GM12878 (cell line): ENCODE results near the gene GPR63. TPM values are rescaled to one million over a fixed set of nuclear protein-coding genes. Genes with fewer than 3 reads are reported as not detected.

Experiments used
- ATAC-seq: fragments of 200-7000 bp; cut with Tn5 transposase; 3 replicates; pipeline ENCODE4 v1.9.1; 2020; ENCODE audit warnings: mild to moderate bottlenecking, moderate library complexity
- BruUV-seq: library from RNA; stranded (reverse); fragments of 400-500 nt; replicated peaks from 2 replicates; lab custom pipeline; 2021; lab: Mats Ljungman, UMichigan
- CTCF ChIA-PET: fragments of 300-600 bp; sonication (Branson Sonifier 250); formaldehyde crosslinking; extraction: SDS; loops from one replicate; lab custom pipeline; 2021; ENCODE audit warnings: inconsistent platforms; lab: Yijun Ruan, JAX
- POLR2A ChIA-PET: fragments of 350-600 bp; formaldehyde crosslinking; extraction: SDS; loops from one replicate; lab custom pipeline; 2021; ENCODE audit warnings: inconsistent platforms; lab: Charles Lee
- RAD21 ChIA-PET: fragments of 300-600 bp; sonication (Branson Sonifier 250); formaldehyde crosslinking; loops from one replicate; lab custom pipeline; 2023; ENCODE audit warnings: antibody characterized with exemption; ENCODE audit not compliant: unreplicated experiment; lab: Charles Lee
- SMC1A ChIA-PET: fragments of 300-600 bp; sonication (Branson Sonifier 250); formaldehyde crosslinking; loops from one replicate; lab custom pipeline; 2023; ENCODE audit not compliant: unreplicated experiment, uncharacterized antibody; lab: Charles Lee
- DNase-seq: peaks from one replicate; pipeline ENCODE4 v3.0.0-alpha.2; 2011; ENCODE audit warnings: low read depth, low spot score
- FAIRE-seq: peaks from 3 replicates; lab custom pipeline; 2011; peaks lifted over from hg19 to GRCh38; lab: Jason Lieb, UNC
- H2AFZ ChIP-seq: 2 replicates; pipeline ENCODE4 v1.6.0; 2011; ENCODE audit warnings: low read depth, low read length, control low read depth; ENCODE audit not compliant: control insufficient read depth
- H3K27ac ChIP-seq: 2 replicates; pipeline ENCODE4 v1.5.1; 2011; ENCODE audit warnings: control low read depth; ENCODE audit not compliant: control insufficient read depth, insufficient read depth
- H3K27me3 ChIP-seq, 2 experiments: replicated peaks in 1 of 2; 2 replicates each; pipeline versions ENCODE4 v1.6.0 to v1.6.1; 2011; ENCODE audit warnings: low read length in 1 of 2; ENCODE audit not compliant: control insufficient read depth in 2 of 2, insufficient read depth in 2 of 2
- H3K36me3 ChIP-seq, 2 experiments: 2 replicates each; pipeline ENCODE4 v1.5.1; 2011; ENCODE audit warnings: low read length in 1 of 2; ENCODE audit not compliant: control insufficient read depth in 2 of 2, insufficient read depth in 2 of 2
- H3K4me1 ChIP-seq: 2 replicates; pipeline ENCODE4 v1.6.1; 2011; ENCODE audit warnings: mild to moderate bottlenecking, low read length, moderate library complexity, mixed read lengths; ENCODE audit not compliant: control insufficient read depth, insufficient read depth
- H3K4me2 ChIP-seq: 2 replicates; pipeline ENCODE4 v1.6.0; 2011; ENCODE audit warnings: control low read depth; ENCODE audit not compliant: control insufficient read depth, insufficient read depth
- H3K4me3 ChIP-seq: fragments of 200-600 bp; sonication (generic); 2 replicates; pipeline ENCODE4 v1.5.1; 2016
- H3K79me2 ChIP-seq: 2 replicates; pipeline ENCODE4 v1.6.0; 2011; ENCODE audit warnings: low read length; ENCODE audit not compliant: control insufficient read depth, insufficient read depth
- H3K9ac ChIP-seq: 2 replicates; pipeline ENCODE4 v1.8.0; 2011; ENCODE audit warnings: low read length, control low read depth, mixed read lengths; ENCODE audit not compliant: control insufficient read depth, insufficient read depth
- H3K9me3 ChIP-seq: replicated peaks from 3 replicates; pipeline ENCODE4 v1.5.1; 2011; ENCODE audit warnings: mild to moderate bottlenecking, low read length; ENCODE audit not compliant: control insufficient read depth, insufficient read depth
- H4K20me1 ChIP-seq: 2 replicates; pipeline ENCODE4 v1.6.0; 2011; ENCODE audit not compliant: control insufficient read depth, insufficient read depth
- CBFB ChIP-seq: IDR thresholded peaks from 2 replicates; pipeline ENCODE4 v1.6.1; 2016; ENCODE audit warnings: antibody characterized with exemption, low read depth
- FOXM1 ChIP-seq: IDR thresholded peaks from 2 replicates; pipeline ENCODE4 v1.6.1; 2012; ENCODE audit warnings: low read depth, mild to moderate bottlenecking, inconsistent platforms, low read length, moderate library complexity
- IKZF2 ChIP-seq, 2 experiments: fragments of 450-650 bp; IDR thresholded peaks; 2 replicates each; pipeline ENCODE4 v1.6.1; 2017; ENCODE audit warnings: mild to moderate bottlenecking in 2 of 2, moderate library complexity in 2 of 2
- MTA2 ChIP-seq: fragments of 450-650 bp; IDR thresholded peaks from 2 replicates; pipeline ENCODE4 v1.6.1; 2016; ENCODE audit warnings: low read depth, mild to moderate bottlenecking, moderate library complexity
- NFIC ChIP-seq: IDR thresholded peaks from 2 replicates; pipeline ENCODE4 v1.6.1; 2012; ENCODE audit warnings: low read depth, mild to moderate bottlenecking, inconsistent platforms, low read length, moderate library complexity
- NFYB ChIP-seq: IDR thresholded peaks from 2 replicates; pipeline ENCODE4 v1.6.1; 2011; ENCODE audit warnings: low read depth, mild to moderate bottlenecking, low read length, improper control_type of control experiment, moderate library complexity; ENCODE audit not compliant: insufficient read depth
- NR2C1 ChIP-seq: fragments of 450-650 bp; IDR thresholded peaks from 2 replicates; pipeline ENCODE4 v1.6.1; 2017; ENCODE audit warnings: antibody characterized with exemption, mild to moderate bottlenecking, moderate library complexity
- NR2C2 ChIP-seq: IDR thresholded peaks from 2 replicates; pipeline ENCODE4 v1.6.1; 2011; ENCODE audit warnings: borderline replicate concordance, low read depth; ENCODE audit not compliant: control insufficient read depth, insufficient read length
- NRF1 ChIP-seq: conservative IDR thresholded peaks from 2 replicates; pipeline ENCODE4 v1.6.1; 2011; ENCODE audit warnings: mild to moderate bottlenecking, low read depth, low read length, improper control_type of control experiment
- POLR2A ChIP-seq: IDR thresholded peaks from 2 replicates; pipeline ENCODE4 v1.6.1; 2011; ENCODE audit warnings: low read depth, mild to moderate bottlenecking, low read length
- RFX5 ChIP-seq: IDR thresholded peaks from 2 replicates; pipeline ENCODE4 v1.6.1; 2011; ENCODE audit warnings: low read depth, low read length, improper control_type of control experiment
- RUNX3 ChIP-seq: IDR thresholded peaks from 2 replicates; pipeline ENCODE4 v1.6.1; 2012; ENCODE audit warnings: low read length, inconsistent platforms
- SIX5 ChIP-seq: IDR thresholded peaks from 2 replicates; pipeline ENCODE4 v1.6.1; 2011; ENCODE audit warnings: mild to moderate bottlenecking, low read depth, low read length, moderate library complexity; ENCODE audit not compliant: severe bottlenecking
- SKIL ChIP-seq: fragments of 450-650 bp; IDR thresholded peaks from 2 replicates; pipeline ENCODE4 v1.6.1; 2017; ENCODE audit warnings: mild to moderate bottlenecking, low read depth, inconsistent platforms; ENCODE audit not compliant: poor library complexity, severe bottlenecking
- SREBF1 ChIP-seq: IDR thresholded peaks from 2 replicates; pipeline ENCODE4 v1.6.1; 2012; ENCODE audit warnings: mild to moderate bottlenecking, low read length
- ZNF384 ChIP-seq: IDR thresholded peaks from 2 replicates; pipeline ENCODE4 v1.6.1; 2012; ENCODE audit warnings: low read depth, mild to moderate bottlenecking, low read length, improper control_type of control experiment, borderline replicate concordance
- ZZZ3 ChIP-seq: IDR thresholded peaks from 2 replicates; pipeline ENCODE4 v1.6.1; 2011; ENCODE audit warnings: low read depth; ENCODE audit not compliant: control insufficient read depth, insufficient read length
- WGBS: methylation state at CpG from one replicate; pipeline ENCODE4 v1.1.6; 2016; ENCODE audit warnings: low lambda C conversion rate; ENCODE audit not compliant: insufficient replicate concordance, insufficient coverage; ENCODE audit errors: missing lambda C conversion rate; 5-methylcytosine and 5-hydroxymethylcytosine counted together
- in situ Hi-C: fragments of 300-500 bp; cut with MboI; formaldehyde crosslinking; loops from 9 replicates; pipeline ENCODE4 v1.14.3; 2018; ENCODE audit warnings: mixed read lengths
- intact Hi-C: fragments of 100-400 bp; cut with micrococcal nuclease; formaldehyde crosslinking; loops from one replicate; pipeline ENCODE4 v1.14.2; 2022; ENCODE audit not compliant: unreplicated experiment
- polyA plus RNA-seq, 11 experiments: library from polyadenylated mRNA; depleted of rRNA in 4 of 11; unstranded in 6 of 11; stranded (reverse) in 5 of 11; fragments of >200 nt; fragmentation: Nextera tagmentation in 4 of 11; fragmentation: Illumina TruSeq in 1 of 11; extraction: Ambion mirVana in 4 of 11; extraction: Trizol in 1 of 11; gene quantifications; 1 replicate in 1 of 11; 2 replicates in 10 of 11; pipeline versions ENCODE4 v1.2.1 to v1.2.3, GENCODE V29; 2011 to 2016; ENCODE audit warnings: inconsistent platforms in 2 of 11, missing spikeins in 2 of 11, low read depth in 1 of 11
- total RNA-seq, 4 experiments: library from RNA; depleted of rRNA in 3 of 4; stranded (reverse); fragments of >200 nt in 3 of 4; fragmentation: Illumina TruSeq in 1 of 4; extraction: Trizol in 1 of 4; gene quantifications; 2 replicates each; pipeline versions ENCODE4 v1.2.1 to v1.2.3, GENCODE V29; 2013 to 2021

GPR63 gene
- total and polyA plus RNA-seq, 10 of the 15 experiments (the other 5 are each of a cell fraction or from before 2014, with no cell fraction given) = 1.6 to 6.6 (median 3.5) TPM

GRCh38 chr6:96826865-96827264, 10.4 kb downstream of the GPR63 start:
- WGBS = 100% methylated on average over 1 of the region's 1 CpG

GRCh38 chr6:96823743-96824142, 13.5 kb downstream of the GPR63 start:
- Histone ChIP-seq H3K9me3 (no peaks in the 10 kb centered on the region), H4K20me1 (no peaks in the 10 kb centered on the region), H3K4me1 (no peaks in the 10 kb centered on the region), H3K27me3 (no peaks in the 10 kb centered on the region), H3K4me2 (no peak overlapping the region), H2AFZ (no peak overlapping the region), H3K9ac (no peak overlapping the region), H3K36me3 (no peaks in the 10 kb centered on the region; a peak in 1 of 4 replicates), H3K4me3 (no peak overlapping the region), H3K79me2 (no peaks in the 10 kb centered on the region; the same call in 1 of the 2 replicates), H3K27ac (no peak overlapping the region)
- intact Hi-C loops = no loop called here
- FAIRE-seq (no peak), ATAC-seq (no peak), DNase-seq (no peak)
- in situ Hi-C loops = no loop called here
- WGBS = 0% methylated on average over 2 of the region's 2 CpGs
- RAD21 ChIA-PET = interaction anchor here (1.3 kb wide), 1 partner anchor 11 kb away, joined by 3 read pairs; no protein-coding TSS in a partner anchor
- POLR2A ChIA-PET = no interaction called here
- CTCF ChIA-PET = no interaction called here
- SMC1A ChIA-PET = no interaction called here
- no TSS peak for BruUV-seq
- no peak for TF ChIP-seq NR2C1
- no peak for TF ChIP-seq SREBF1
- TF ChIP-seq SKIL = no peak
- no peak for TF ChIP-seq NFIC
- no peak for TF ChIP-seq MTA2
- TF ChIP-seq IKZF2 (IDR thresholded peaks at IDR 0.05) = no peak
- TF ChIP-seq SIX5 = no peak
- no peak for TF ChIP-seq RFX5
- TF ChIP-seq ZZZ3 = no peak
- no peak for TF ChIP-seq NFYB

More at GRCh38 chr6:96826865-96827264, 10.4 kb downstream of the GPR63 start:
- intact Hi-C loops = no loop called here
- no peaks in the 10 kb centered on the region for H3K27me3 ChIP-seq
- H3K27ac ChIP-seq = no peak overlapping the region
- RAD21 ChIA-PET = no interaction called here
- POLR2A ChIA-PET = no interaction called here
- H2AFZ ChIP-seq = no peak overlapping the region
- no peaks in the 10 kb centered on the region for H4K20me1 ChIP-seq
- peaks cover 6% of the 10 kb centered on the region; the same call in 1 of the 2 replicates for H3K4me1 ChIP-seq
- TF ChIP-seq POLR2A = no peak
- TF ChIP-seq NR2C2 = no peak
- TF ChIP-seq FOXM1 = 0 out of 2 replicates have a peak, but pooled peaks have one; percentile 28
- peak; percentile 51; the same call in 1 of the 2 replicates for TF ChIP-seq NFIC
- TF ChIP-seq NRF1 = no peak
- TF ChIP-seq CBFB = peak; percentile 24; the same call in 1 of the 2 replicates
- TF ChIP-seq RUNX3 = peak; percentile 85
- no peak for TF ChIP-seq ZNF384
- no peak overlapping the region for H3K4me3 ChIP-seq
- no peaks in the 10 kb centered on the region for H3K9me3 ChIP-seq
- DNase-seq (no peak), ATAC-seq (no peak), FAIRE-seq (no peak)
- H3K9ac ChIP-seq = no peak overlapping the region
- in situ Hi-C loops = no loop called here
- no peaks in the 10 kb centered on the region; a peak in 1 of 4 replicates for H3K36me3 ChIP-seq
- BruUV-seq = no TSS peak
- CTCF ChIA-PET = no interaction called here
- peaks cover 3% of the 10 kb centered on the region for H3K79me2 ChIP-seq
- SMC1A ChIA-PET = interaction anchor here (1.7 to 2.0 kb wide), 2 partner anchors 10 to 72 kb away, joined by 4 to 8 read pairs; no protein-coding TSS in a partner anchor
- no peak overlapping the region for H3K4me2 ChIP-seq
